ENCODE results near the gene NAP1L1.

The NAP1L1 gene

DNA sequence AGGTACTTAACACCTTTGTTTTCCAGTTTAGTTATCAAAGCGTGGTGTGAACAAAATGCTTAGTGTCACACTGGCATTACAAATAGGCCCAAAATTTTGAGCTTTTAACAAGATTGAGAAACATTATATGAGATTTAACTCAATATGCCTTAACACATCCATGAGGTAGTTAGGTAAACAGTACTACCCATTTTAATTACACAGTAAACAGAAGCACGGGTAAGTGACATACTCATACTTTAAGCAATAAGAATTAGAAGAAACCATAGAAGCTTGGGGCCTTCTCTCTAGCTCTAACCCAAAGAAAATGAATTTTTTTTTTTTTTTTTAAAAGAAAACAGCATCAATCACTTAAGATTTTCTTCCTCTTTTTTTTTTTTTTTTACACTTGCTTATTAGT lies 37.4 kb downstream of the NAP1L1 start:
- Histone ChIP-seq H3K27ac (no peak overlapping the region), H3K4me1 (ENCODE audit: low read depth, poor library complexity, severe bottlenecking) (no peaks in the 10 kb centered on the region), H3K27me3 (ENCODE audit: insufficient read depth, low read depth) (no peaks in the 10 kb centered on the region), H4K20me1 (ENCODE audit: insufficient read depth) (no peaks in the 10 kb centered on the region; the same call in 1 of the 2 replicates), H2AFZ (ENCODE audit: low read depth) (no peak overlapping the region), H3K9ac (no peak overlapping the region), H3K36me3 (ENCODE audit: insufficient read depth) (peaks cover 7% of the 10 kb centered on the region; the same call in 1 of the 2 replicates), H3K4me2 (no peak overlapping the region), H3K79me2 (ENCODE audit: insufficient read depth, low read depth) (no peaks in the 10 kb centered on the region), H3K4me3 (IDR thresholded peaks at IDR 0.05; ENCODE audit: insufficient read depth, low read depth, low read length) (no peak overlapping the region)
- TF ChIP-seq, protein P1, sequence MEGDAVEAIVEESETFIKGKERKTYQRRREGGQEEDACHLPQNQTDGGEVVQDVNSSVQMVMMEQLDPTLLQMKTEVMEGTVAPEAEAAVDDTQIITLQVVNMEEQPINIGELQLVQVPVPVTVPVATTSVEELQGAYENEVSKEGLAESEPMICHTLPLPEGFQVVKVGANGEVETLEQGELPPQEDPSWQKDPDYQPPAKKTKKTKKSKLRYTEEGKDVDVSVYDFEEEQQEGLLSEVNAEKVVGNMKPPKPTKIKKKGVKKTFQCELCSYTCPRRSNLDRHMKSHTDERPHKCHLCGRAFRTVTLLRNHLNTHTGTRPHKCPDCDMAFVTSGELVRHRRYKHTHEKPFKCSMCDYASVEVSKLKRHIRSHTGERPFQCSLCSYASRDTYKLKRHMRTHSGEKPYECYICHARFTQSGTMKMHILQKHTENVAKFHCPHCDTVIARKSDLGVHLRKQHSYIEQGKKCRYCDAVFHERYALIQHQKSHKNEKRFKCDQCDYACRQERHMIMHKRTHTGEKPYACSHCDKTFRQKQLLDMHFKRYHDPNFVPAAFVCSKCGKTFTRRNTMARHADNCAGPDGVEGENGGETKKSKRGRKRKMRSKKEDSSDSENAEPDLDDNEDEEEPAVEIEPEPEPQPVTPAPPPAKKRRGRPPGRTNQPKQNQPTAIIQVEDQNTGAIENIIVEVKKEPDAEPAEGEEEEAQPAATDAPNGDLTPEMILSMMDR (conservative IDR thresholded peaks at IDR 0.05; ENCODE audit: low read depth, low read length): no peak

DNA sequence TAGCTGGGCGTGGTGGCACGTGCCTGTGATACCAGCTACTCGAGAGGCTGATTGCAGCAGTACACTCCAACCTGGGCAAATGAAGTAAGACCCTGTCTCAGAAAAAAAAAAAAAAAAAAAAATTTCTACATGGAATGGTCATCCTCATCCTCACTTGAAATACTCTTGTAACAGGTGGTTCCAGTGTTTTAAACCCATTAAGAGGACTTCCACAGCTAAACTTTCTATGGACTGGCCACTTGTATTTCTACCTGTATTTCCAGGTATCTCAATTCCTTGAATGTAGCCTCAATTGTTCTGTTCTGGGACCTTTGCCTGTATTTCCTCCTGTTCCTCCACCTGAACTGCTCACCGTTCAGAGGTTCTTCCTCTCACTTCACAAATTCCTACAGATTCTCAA lies 41.1 kb downstream of the NAP1L1 start:
- H3K4me3 ChIP-seq (IDR thresholded peaks at IDR 0.05; ENCODE audit: insufficient read depth, low read depth, low read length): no peak overlapping the region
- no peaks in the 10 kb centered on the region for H3K79me2 ChIP-seq (ENCODE audit: insufficient read depth, low read depth)
- H3K4me2 ChIP-seq: no peak overlapping the region
- H3K4me1 ChIP-seq (ENCODE audit: low read depth, poor library complexity, severe bottlenecking): no peaks in the 10 kb centered on the region
- H2AFZ ChIP-seq (ENCODE audit: low read depth): no peak overlapping the region
- H3K36me3 ChIP-seq (ENCODE audit: insufficient read depth): no peaks in the 10 kb centered on the region
- H3K27ac ChIP-seq: no peak overlapping the region
- no peaks in the 10 kb centered on the region for H3K27me3 ChIP-seq (ENCODE audit: insufficient read depth, low read depth)
- H3K9ac ChIP-seq: no peak overlapping the region
- no peaks in the 10 kb centered on the region for H4K20me1 ChIP-seq (ENCODE audit: insufficient read depth)
- TF ChIP-seq, protein P1 (conservative IDR thresholded peaks at IDR 0.05; ENCODE audit: low read depth, low read length): no peak

DNA sequence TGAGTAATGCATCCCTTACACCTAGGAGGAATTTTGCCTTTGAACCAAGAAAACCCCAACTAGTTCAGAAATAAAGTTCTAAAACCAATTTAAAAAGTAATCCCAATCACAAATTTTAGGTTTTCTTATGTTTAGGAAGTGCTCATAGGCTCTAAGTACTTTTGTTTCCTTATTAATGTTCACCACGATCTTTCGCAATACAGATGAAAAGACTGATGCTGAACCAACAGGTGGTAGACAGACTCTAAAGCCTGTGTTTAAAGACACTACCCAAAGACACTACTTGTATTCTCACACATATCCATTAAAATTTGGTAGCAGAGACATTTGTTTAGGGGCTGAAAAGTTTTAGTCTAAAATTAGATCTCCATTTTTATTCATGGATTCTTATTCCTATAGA lies 42.3 kb downstream of the NAP1L1 start:
- Histone ChIP-seq H3K4me2 (no peak overlapping the region), H3K79me2 (ENCODE audit: insufficient read depth, low read depth) (no peaks in the 10 kb centered on the region), H4K20me1 (ENCODE audit: insufficient read depth) (no peaks in the 10 kb centered on the region), H3K4me3 (IDR thresholded peaks at IDR 0.05; ENCODE audit: insufficient read depth, low read depth, low read length) (no peak overlapping the region), H3K27me3 (ENCODE audit: insufficient read depth, low read depth) (no peaks in the 10 kb centered on the region), H3K36me3 (ENCODE audit: insufficient read depth) (no peaks in the 10 kb centered on the region), H2AFZ (ENCODE audit: low read depth) (no peak overlapping the region), H3K9ac (no peak overlapping the region), H3K27ac (no peak overlapping the region), H3K4me1 (ENCODE audit: low read depth, poor library complexity, severe bottlenecking) (no peaks in the 10 kb centered on the region)
- TF ChIP-seq, protein P1 (conservative IDR thresholded peaks at IDR 0.05; ENCODE audit: low read depth, low read length): no peak

DNA sequence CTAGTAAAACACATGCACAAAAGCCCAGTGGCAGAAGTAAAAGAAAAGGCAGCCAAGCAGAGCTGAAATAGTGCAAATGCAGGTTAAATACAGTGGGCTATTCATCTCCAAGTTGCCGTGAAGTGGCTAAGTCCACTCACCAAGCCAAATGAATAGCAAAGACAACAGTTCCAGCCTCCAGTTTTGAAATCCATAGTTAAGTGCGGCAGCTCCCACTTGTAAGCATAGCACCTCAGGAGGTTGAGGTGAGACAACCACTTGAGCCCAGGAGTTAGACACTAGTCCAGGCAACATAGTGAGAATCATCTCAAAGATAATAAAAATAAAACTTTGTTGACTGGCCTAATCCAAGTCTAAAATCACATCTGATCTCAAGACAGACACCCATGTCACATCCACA lies 43.1 kb downstream of the NAP1L1 start:
- Histone ChIP-seq H3K9ac (no peak overlapping the region), H3K4me1 (ENCODE audit: low read depth, poor library complexity, severe bottlenecking) (no peaks in the 10 kb centered on the region), H3K36me3 (ENCODE audit: insufficient read depth) (no peaks in the 10 kb centered on the region), H3K27ac (no peak overlapping the region), H3K79me2 (ENCODE audit: insufficient read depth, low read depth) (no peaks in the 10 kb centered on the region), H4K20me1 (ENCODE audit: insufficient read depth) (no peaks in the 10 kb centered on the region), H3K4me3 (IDR thresholded peaks at IDR 0.05; ENCODE audit: insufficient read depth, low read depth, low read length) (no peak overlapping the region), H3K27me3 (ENCODE audit: insufficient read depth, low read depth) (no peaks in the 10 kb centered on the region), H2AFZ (ENCODE audit: low read depth) (no peak overlapping the region), H3K4me2 (no peak overlapping the region)
- TF ChIP-seq, protein P1 (conservative IDR thresholded peaks at IDR 0.05; ENCODE audit: low read depth, low read length): no peak

Measured in KMS-11 (cell line).